Endothelial cell of umbilical vein (primary cell): Measurements from ENCODE around the gene GCNA. TPM values are rescaled to one million over a fixed set of nuclear protein-coding genes. Genes with fewer than 3 reads are reported as not detected.

Source experiments
- BruUV-seq: library from RNA; stranded (reverse); fragments of 400-500 nt; replicated peaks from 2 replicates; lab custom pipeline; 2021; lab: Mats Ljungman, UMichigan
- CTCF ChIA-PET: fragments of 300-600, 350-600 bp; sonication (Branson Sonifier 250); formaldehyde crosslinking; loops from one replicate; lab custom pipeline; 2021; ENCODE audit warnings: antibody characterized with exemption, inconsistent platforms; lab: Charles Lee
- POLR2A ChIA-PET: fragments of 300-600, 350-600 bp; sonication (Branson Sonifier 250); formaldehyde crosslinking; loops from one replicate; lab custom pipeline; 2021; ENCODE audit warnings: antibody characterized with exemption, inconsistent platforms; lab: Charles Lee
- DNase-seq: peaks from one replicate; pipeline ENCODE4 v3.0.0-alpha.2; 2011; ENCODE audit warnings: low read depth, low spot score
- FAIRE-seq: peaks from 2 replicates; lab custom pipeline; 2011; peaks lifted over from hg19 to GRCh38; lab: Jason Lieb, UNC
- H2AFZ ChIP-seq: 2 replicates; pipeline ENCODE4 v1.6.0; 2012; ENCODE audit warnings: low read depth, low read length, control low read depth, inconsistent platforms
- H3K27ac ChIP-seq: 2 replicates; pipeline ENCODE4 v1.5.1; 2011; ENCODE audit warnings: low read depth, mild to moderate bottlenecking, control low read depth, low read length, moderate library complexity; ENCODE audit not compliant: insufficient read depth
- H3K27me3 ChIP-seq, 2 experiments: 2 replicates each; pipeline versions ENCODE4 v1.6.0 to v1.6.1; 2011; ENCODE audit warnings: low read length in 2 of 2, mixed read lengths in 1 of 2; ENCODE audit not compliant: control insufficient read depth in 2 of 2, insufficient read depth in 2 of 2
- H3K36me3 ChIP-seq, 2 experiments: 2 replicates in 1 of 2; 3 replicates in 1 of 2; pipeline ENCODE4 v1.5.1; 2011; ENCODE audit warnings: low read length in 2 of 2, mild to moderate bottlenecking in 1 of 2, moderate library complexity in 1 of 2; ENCODE audit not compliant: control insufficient read depth in 2 of 2, insufficient read depth in 2 of 2; ENCODE audit errors: extremely low read depth in 1 of 2
- H3K4me1 ChIP-seq: 3 replicates; pipeline ENCODE4 v1.5.1; 2011; ENCODE audit warnings: mild to moderate bottlenecking, low read length; ENCODE audit not compliant: control insufficient read depth, insufficient read depth; ENCODE audit errors: extremely low read depth
- H3K4me2 ChIP-seq: 2 replicates; pipeline ENCODE4 v1.6.1; 2011; ENCODE audit warnings: low read length, control low read depth, mixed read lengths; ENCODE audit not compliant: insufficient read depth
- H3K4me3 ChIP-seq, 3 experiments: fragments of 200-600 bp in 1 of 3; sonication (generic), shearing (Covaris generic) in 1 of 3; replicated peaks in 1 of 3; 2 replicates each; pipeline ENCODE4 v1.5.1; 2011 to 2016; ENCODE audit warnings: control low read depth in 3 of 3, low read length in 3 of 3, mild to moderate bottlenecking in 2 of 3, inconsistent platforms in 1 of 3, low read depth in 1 of 3, moderate library complexity in 1 of 3; ENCODE audit not compliant: insufficient read depth in 1 of 3
- H3K79me2 ChIP-seq: 2 replicates; pipeline ENCODE4 v1.6.0; 2012; ENCODE audit warnings: low read length, inconsistent platforms; ENCODE audit not compliant: control insufficient read depth, insufficient read depth
- H3K9ac ChIP-seq: replicated peaks from 2 replicates; pipeline ENCODE3; 2011; ENCODE audit warnings: low read length, control low read depth; ENCODE audit not compliant: insufficient read depth; ENCODE audit errors: extremely low read depth
- H3K9me1 ChIP-seq: replicated peaks from 3 replicates; pipeline ENCODE4 v1.6.0; 2011; ENCODE audit warnings: mild to moderate bottlenecking, low read length; ENCODE audit not compliant: control insufficient read depth, insufficient read depth; ENCODE audit errors: extremely low read depth
- H3K9me3 ChIP-seq: replicated peaks from 2 replicates; pipeline ENCODE4 v1.5.1; 2012; ENCODE audit warnings: low read length, inconsistent platforms; ENCODE audit not compliant: control insufficient read depth, insufficient read depth
- H4K20me1 ChIP-seq: replicated peaks from 2 replicates; pipeline ENCODE3; 2011; ENCODE audit warnings: mild to moderate bottlenecking, low read length; ENCODE audit not compliant: control insufficient read depth, insufficient read depth; ENCODE audit errors: extremely low read depth
- EZH2 ChIP-seq: IDR thresholded peaks from 2 replicates; pipeline ENCODE4 v1.6.1; 2012; ENCODE audit warnings: borderline replicate concordance, low read depth, mild to moderate bottlenecking, moderate library complexity, low read length, inconsistent platforms; ENCODE audit not compliant: severe bottlenecking
- FOS ChIP-seq: IDR thresholded peaks from 2 replicates; pipeline ENCODE4 v1.6.1; 2011; ENCODE audit warnings: mild to moderate bottlenecking, low read length, moderate library complexity, borderline replicate concordance; ENCODE audit not compliant: insufficient read depth
- GATA2 ChIP-seq: IDR thresholded peaks from 2 replicates; pipeline ENCODE4 v1.7.0; 2011; ENCODE audit warnings: low read depth, mild to moderate bottlenecking, moderate library complexity, mixed read lengths, low read length; ENCODE audit not compliant: insufficient read length, insufficient read depth
- JUN ChIP-seq: IDR thresholded peaks from 2 replicates; pipeline ENCODE4 v1.6.1; 2011; ENCODE audit warnings: borderline replicate concordance, low read depth; ENCODE audit not compliant: insufficient read length, insufficient read depth
- MYC ChIP-seq: IDR thresholded peaks from one replicate; pipeline ENCODE4 v1.6.1; 2011; ENCODE audit warnings: mild to moderate bottlenecking, low read depth, low read length
- POLR2A ChIP-seq: IDR thresholded peaks from 2 replicates; pipeline ENCODE4 v1.6.1; 2012; ENCODE audit warnings: low read depth, mild to moderate bottlenecking, control low read depth, low read length
- POLR2AphosphoS5 ChIP-seq: IDR thresholded peaks from 2 replicates; pipeline ENCODE4 v1.6.1; 2012; ENCODE audit warnings: low read depth, mild to moderate bottlenecking, control low read depth, low read length, moderate library complexity; ENCODE audit not compliant: insufficient read depth
- dilution Hi-C: fragments of 300-500 bp; cut with MboI; formaldehyde crosslinking; loops from one replicate; pipeline ENCODE4 v1.15.0; 2019; ENCODE audit warnings: low sequenced_read_pairs; ENCODE audit not compliant: extremely low pct_ligation_motif_present
- intact Hi-C: fragments of 100-400 bp; cut with micrococcal nuclease; formaldehyde crosslinking; loops from one replicate; pipeline ENCODE4 v1.10.0; 2022
- polyA plus RNA-seq, 4 experiments: library from polyadenylated mRNA; depleted of rRNA in 3 of 4; stranded (reverse) in 3 of 4; unstranded in 1 of 4; fragments of >200 nt; gene quantifications; 2 replicates each; pipeline versions ENCODE4 v1.2.1 to v1.2.3, GENCODE V29; 2011 to 2012; ENCODE audit warnings: missing spikeins in 1 of 4
- total RNA-seq: library from RNA; stranded (reverse); gene quantifications from 2 replicates; pipeline ENCODE4 v1.2.3, GENCODE V29; 2021
- TF ChIP-seq, protein P1 (sequence below), 2 donors: IDR thresholded peaks; 1 replicate in 1 of 2; 2 replicates in 1 of 2; pipeline ENCODE4 v1.5.1; 2011; ENCODE audit warnings: low read length in 2 of 2, mild to moderate bottlenecking in 2 of 2, moderate library complexity in 2 of 2, control low read depth in 1 of 2, inconsistent platforms in 1 of 2, low read depth in 1 of 2; ENCODE audit not compliant: insufficient read depth in 1 of 2; ENCODE audit errors: extremely low read depth in 1 of 2
- TF ChIP-seq, protein P2 (sequence below): IDR thresholded peaks from 2 replicates; pipeline ENCODE4 v1.6.1; 2011; ENCODE audit not compliant: insufficient read depth, insufficient read length

The GCNA gene
- total and polyA plus RNA-seq, 2 donors (not counting 3 experiments of a cell fraction or from before 2014, with no cell fraction given) = 1.0 to 4.0 TPM

DNA sequence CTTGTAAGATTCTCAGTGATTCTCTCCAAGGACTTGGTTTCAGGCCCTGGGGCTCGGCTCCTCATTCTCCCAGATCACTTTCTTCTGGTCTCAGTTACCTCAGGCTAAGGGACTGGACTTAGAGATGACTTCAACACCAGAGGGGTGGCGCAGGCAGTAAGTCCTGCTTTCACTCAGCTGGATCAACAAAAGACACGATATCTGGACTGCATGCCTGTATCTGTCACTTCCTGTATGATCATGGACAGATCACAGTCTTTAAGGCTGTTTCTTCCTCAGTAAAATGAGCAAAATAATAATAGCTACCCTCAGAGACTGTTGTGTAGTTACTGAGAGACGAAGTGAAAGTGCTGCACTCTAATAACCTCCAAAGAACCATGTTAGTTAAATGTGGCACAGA, 59.6 kb downstream of the GCNA start:
- FAIRE-seq = peak; percentile 93
- Histone ChIP-seq H3K4me3 (no peak overlapping the region), H3K9me1 (no peaks in the 10 kb centered on the region), H3K27me3 (no peaks in the 10 kb centered on the region), H2AFZ (no peak overlapping the region), H3K36me3 (no peaks in the 10 kb centered on the region), H3K79me2 (no peaks in the 10 kb centered on the region), H3K4me1 (peaks cover 24% of the 10 kb centered on the region), H4K20me1 (no peaks in the 10 kb centered on the region), H3K9me3 (no peaks in the 10 kb centered on the region), H3K4me2 (peak overlapping the region; percentile 88), H3K9ac (peak overlapping the region; percentile 34), H3K27ac (peak overlapping the region; percentile 39)
- dilution Hi-C loops (no loop called here), intact Hi-C loops (loop anchor here (1.0 kb wide), 1 partner anchor 16 kb away; no protein-coding TSS in a partner anchor)
- TF ChIP-seq JUN (peak; percentile 4), POLR2A (no peak), GATA2 (peak; percentile 50), POLR2AphosphoS5 (no peak), MYC (no peak), FOS (peak; percentile 19), EZH2 (no peak)
- TF ChIP-seq, protein P1, sequence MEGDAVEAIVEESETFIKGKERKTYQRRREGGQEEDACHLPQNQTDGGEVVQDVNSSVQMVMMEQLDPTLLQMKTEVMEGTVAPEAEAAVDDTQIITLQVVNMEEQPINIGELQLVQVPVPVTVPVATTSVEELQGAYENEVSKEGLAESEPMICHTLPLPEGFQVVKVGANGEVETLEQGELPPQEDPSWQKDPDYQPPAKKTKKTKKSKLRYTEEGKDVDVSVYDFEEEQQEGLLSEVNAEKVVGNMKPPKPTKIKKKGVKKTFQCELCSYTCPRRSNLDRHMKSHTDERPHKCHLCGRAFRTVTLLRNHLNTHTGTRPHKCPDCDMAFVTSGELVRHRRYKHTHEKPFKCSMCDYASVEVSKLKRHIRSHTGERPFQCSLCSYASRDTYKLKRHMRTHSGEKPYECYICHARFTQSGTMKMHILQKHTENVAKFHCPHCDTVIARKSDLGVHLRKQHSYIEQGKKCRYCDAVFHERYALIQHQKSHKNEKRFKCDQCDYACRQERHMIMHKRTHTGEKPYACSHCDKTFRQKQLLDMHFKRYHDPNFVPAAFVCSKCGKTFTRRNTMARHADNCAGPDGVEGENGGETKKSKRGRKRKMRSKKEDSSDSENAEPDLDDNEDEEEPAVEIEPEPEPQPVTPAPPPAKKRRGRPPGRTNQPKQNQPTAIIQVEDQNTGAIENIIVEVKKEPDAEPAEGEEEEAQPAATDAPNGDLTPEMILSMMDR (IDR thresholded peaks at IDR 0.05; ENCODE audit: extremely low read depth in 1 of 2, insufficient read depth in 1 of 2, low read depth in 1 of 2, low read length in 2 of 2) = no peak
- TF ChIP-seq, protein P2, sequence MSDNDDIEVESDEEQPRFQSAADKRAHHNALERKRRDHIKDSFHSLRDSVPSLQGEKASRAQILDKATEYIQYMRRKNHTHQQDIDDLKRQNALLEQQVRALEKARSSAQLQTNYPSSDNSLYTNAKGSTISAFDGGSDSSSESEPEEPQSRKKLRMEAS = no peak
- CTCF ChIA-PET = interaction anchor here (0.5 to 1.0 kb wide), 2 partner anchors 15 to 360 kb away, joined by 3 to 7 read pairs; no protein-coding TSS in a partner anchor
- no TSS peak for BruUV-seq
- POLR2A ChIA-PET = no interaction called here
- DNase-seq = peak; percentile 72
